SHP77 (cell line): ENCODE results near the gene JAG1.
"Not testable (repeated sequence)": the region's sequence is repeated elsewhere in the genome, so short reads cannot be mapped to it uniquely, and the experiment has no call there.

Source experiments
- DNase-seq, 2 experiments: peaks; one replicate each; lab custom pipeline; 2025; lab: John Stamatoyannopoulos, UW

JAG1 gene

DNA sequence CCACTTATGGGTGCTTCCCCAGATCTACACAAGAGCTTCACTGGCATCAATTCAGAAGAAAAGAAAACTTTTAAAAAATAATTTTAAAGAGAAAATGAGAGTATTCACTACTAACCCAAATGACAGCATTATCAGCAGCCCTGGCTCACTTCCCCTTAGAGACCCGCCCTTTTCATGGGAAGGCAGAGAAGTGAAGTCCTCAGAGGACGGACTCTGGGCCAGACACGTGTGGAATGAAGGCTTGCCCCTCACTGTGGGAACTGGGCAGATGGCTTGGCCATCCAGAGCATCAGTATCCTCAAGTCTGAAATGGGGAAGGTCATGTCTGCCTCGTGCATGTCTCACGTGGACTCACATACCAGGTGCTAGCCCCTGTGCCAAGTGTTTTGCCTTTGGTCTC lies 63.5 kb downstream of the JAG1 start:
- DNase-seq = no peak

GRCh38 chr20:10609770-10610169 lies 64.0 kb downstream of the JAG1 start:
- no peak for DNase-seq

DNA sequence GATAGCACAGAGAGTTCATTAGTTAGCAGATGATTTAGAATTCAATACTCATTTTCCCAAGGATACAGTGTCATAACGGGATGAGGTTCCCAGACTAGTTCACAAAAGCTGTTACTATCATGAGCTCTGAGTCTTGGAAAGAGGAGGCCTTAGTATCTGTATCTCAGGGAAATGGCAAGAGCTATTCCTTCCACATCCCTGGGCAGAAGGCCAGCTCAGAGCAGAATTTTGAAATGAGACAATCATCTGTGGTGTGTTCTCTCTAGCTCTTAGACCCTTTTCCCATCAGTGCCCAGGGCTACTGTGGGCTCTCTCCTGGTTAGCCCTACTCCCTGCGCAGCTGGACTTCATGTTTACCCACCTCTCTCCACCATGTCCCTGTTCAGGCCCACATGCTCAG lies 64.5 kb downstream of the JAG1 start:
- no peak for DNase-seq

DNA sequence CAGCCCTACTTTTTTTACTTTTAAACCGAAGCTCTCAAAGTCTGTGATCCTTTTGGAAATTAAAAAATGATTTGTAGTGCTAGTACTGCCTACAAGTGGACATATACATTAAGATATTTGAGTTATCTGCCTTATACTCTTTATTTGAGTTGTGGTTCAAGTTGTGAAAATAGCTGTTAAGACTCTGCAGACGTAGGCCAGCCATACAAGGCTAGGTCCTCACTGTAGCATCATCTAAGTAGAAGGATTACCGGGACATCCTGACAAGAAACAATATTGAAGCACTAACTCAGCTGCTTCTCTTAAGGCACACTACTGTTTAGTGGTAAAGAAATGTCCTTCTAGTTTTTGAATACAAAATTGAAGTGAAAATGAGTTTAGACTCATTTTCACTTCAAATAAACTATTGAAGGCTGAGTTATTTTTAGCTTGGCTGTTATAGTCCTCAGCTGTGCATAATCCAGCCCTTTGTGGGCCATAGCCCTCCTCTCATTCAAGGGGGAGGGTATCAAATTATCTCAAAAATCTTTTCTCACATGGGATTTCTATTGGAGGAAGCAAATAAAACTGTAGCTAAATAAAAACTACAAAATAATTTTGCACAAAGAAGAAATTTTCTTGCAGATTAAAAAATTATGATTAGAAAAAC lies 68.1 kb downstream of the JAG1 start:
- no peak for DNase-seq

GRCh38 chr20:10604865-10605440 lies 68.8 kb downstream of the JAG1 start:
- DNase-seq = no peak

DNA sequence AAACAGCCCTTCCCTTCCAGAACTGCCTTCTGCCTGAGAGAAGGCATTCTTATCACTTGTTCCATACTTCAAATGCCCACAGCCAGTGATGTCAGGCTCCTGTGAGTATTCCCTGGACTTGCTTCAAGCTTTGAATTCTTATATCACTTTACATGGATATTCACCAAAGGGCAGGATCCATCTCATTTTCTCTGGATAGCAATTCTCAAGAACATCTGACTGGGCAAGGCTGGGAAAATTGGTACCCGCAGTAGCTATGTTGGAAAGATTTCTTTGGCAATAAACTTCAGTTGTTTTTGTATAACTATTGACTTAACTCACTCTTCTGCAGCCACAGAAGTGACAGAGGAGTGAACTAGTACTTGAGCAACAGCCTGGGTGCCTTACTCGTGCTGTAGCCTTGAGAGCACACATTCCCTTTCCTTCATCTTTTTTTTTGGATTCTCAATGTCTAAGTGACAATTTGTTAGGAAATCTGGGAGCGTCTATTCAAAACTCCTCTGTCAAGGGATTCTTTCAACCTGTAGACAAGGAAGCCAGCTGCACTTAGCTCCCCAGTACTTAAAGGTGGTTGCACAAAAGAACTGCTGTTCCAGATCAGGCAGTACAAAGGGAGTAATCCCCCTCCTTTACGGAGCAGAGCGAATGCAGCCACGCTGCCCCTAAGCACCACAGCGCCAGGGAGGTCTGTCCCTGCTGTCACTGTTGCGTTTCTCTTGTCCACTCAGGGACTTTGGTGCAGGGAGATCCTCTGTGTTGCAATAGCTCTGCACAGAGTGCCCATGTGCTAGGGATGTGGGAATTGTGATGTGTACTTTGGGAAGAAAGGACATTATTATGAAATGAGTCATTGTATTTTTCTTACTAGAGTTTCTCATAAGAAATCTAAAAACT lies 69.6 kb downstream of the JAG1 start:
- DNase-seq = no peak

GRCh38 chr20:10603378-10603777 lies 70.4 kb downstream of the JAG1 start:
- no peak for DNase-seq

GRCh38 chr20:10602221-10602871 lies 71.5 kb downstream of the JAG1 start:
- DNase-seq = no peak

DNA sequence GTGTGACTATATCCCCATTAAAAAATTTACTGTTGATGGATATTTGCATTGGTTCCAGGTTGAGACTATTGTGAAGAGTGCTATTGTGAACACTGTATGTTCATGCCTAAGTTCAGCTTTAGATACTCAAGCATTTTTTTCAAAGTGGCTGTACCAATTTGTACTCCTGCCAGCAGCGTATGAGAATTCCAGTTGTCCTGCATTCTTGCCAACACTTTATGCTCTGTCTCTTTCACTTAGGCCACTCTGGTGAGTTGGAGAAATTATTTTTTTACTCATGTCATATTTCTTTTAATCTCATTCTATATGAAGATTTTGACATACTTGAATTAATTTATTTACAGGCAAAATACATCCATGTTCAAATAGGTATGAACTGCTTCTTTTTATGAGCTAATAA lies 76.2 kb downstream of the JAG1 start:
- no peak for DNase-seq

- no peak for DNase-seq
Observed at GRCh38 chr20:10596710-10597121, 77.1 kb downstream of the JAG1 start.

DNA sequence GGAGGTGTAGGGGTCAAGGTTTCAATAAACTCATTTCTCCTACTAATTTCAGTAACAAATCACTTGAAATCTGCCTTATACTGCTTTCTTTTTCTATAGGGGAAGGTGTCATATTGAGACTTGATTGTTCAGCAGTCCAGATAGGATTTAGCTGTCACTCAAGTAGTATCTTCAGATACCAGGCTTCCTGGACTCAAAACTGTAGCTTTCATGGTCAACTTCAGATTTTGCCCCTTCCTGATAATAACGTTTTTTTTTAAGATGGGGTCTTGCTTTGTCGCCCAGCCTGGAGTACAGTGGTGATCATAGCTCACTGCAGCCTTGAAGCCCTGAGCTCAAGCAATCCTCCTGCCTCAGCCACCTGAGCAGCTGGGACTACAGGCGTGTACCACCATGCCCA lies 77.8 kb downstream of the JAG1 start:
- DNase-seq = no peak

DNA sequence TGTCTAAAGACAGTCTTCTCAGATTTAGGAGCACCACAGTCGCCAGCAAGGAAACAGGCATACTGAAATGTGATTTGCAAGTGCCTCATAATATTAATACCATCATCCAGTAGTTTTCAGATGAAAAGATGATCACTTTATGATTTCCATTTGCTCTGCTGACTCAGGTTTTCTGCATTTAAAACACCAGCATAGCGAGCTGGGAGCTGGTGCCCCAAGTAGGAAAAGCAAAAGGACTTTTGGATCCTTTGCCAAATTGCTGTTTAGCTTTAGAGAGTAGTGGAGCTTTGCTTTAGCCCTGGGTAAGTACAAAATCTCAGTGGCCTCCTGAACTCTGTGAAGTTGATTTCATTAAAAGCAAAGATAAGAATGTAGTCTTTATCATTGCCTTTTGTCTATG lies 78.5 kb downstream of the JAG1 start:
- DNase-seq = no peak

- DNase-seq = no peak
Observed at GRCh38 chr20:10594296-10594868, 79.4 kb downstream of the JAG1 start.

DNA sequence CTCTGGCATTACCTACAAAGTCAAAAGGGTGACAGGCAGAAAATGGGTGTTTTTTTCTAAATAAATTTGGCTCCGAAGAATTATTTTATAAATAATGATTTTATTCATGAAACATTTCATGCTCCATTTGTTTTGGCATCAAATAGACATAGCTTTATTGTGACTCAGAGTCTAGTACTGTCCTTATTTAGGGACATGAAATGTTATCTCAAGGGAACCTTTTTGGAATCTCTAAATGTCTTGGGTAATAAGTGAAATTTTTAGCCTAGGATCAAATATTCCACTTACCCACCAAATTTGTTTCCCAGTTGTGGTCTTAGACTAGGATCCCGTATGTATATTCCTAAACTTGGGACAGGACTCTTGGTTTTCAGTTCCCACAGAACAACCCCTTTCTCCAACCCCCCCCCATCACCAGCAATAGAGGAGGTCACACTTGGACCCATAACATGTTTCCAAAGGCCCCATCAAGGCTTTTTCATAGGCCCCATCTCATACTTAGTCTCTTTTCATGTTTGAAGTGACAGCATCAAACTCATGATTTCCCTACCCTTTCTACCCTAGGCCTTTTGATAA lies 81.8 kb downstream of the JAG1 start:
- DNase-seq = no peak

DNA sequence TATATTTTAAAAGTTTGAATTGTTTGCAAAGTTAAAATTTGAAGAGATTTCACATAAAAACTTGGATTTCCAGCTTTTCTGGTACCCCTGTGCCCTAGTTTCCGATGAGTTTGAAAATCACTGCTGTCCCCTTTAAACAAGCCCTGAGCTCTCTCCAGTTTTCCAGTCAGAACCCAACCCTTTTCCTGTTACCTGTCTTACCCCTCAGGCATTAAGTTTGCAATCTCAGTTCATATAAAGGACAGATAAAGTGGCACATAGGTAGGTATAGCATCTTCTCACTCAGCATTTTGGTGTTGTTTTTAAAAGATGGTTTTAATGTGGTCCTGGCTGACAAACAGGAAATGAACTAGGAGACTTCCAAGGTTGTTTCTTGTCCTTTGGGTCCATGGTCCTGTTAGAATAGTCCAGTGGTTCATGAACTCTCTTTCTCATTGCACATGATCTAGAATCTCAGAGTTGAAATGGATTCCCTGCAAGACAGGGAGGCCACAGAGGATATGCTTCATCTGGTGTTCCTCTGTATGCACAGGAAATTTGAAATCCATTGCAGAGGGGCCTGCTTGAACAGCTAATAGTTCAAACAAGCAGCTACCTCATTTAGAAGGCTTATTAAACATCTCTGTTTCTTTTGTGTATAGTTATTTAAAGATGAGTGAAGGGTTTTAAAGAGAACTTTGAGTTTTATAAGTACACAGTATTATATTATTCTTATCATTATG lies 82.7 kb downstream of the JAG1 start:
- DNase-seq = no peak

DNA sequence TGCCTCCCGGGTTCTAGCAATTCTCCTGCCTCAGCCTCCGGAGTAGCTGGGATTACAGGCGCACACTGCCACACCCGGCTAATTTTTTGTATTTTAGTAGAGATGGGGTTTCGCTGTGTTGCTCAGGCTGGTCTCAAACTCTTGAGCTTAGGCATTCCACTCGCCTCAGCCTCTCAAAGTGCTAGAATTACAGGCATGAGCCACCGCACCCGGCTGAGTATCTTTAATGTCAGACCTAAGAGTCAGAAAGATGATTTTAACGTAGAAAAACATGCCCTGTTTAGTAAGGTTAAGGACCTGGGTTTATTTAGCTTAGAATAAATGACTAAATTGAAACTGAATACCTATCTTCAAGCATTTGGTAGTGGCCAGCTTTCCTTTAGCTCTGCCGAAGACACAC lies 83.4 kb downstream of the JAG1 start:
- DNase-seq = not testable (repeated sequence)
